CD8-positive, alpha-beta memory T cell (primary cell): ENCODE measurements around the gene SF3B2. TPM values are rescaled to one million over a fixed set of nuclear protein-coding genes. Genes with fewer than 3 reads are reported as not detected.

Source experiments
- CTCF ChIA-PET: fragments of 350-600 bp; sonication (Branson Sonifier 250); formaldehyde crosslinking; loops from one replicate; lab custom pipeline; 2021; ENCODE audit warnings: antibody characterized with exemption; lab: Charles Lee
- POLR2A ChIA-PET: fragments of 350-600 bp; sonication (Branson Sonifier 250); formaldehyde crosslinking; loops from one replicate; lab custom pipeline; 2021; ENCODE audit warnings: antibody characterized with exemption; lab: Charles Lee
- DNase-seq, 5 donors: peaks; one replicate each; pipeline versions ENCODE4 v3.0.0 to v3.0.0-alpha.2; 2020 to 2022; ENCODE audit warnings: mixed read lengths in 1 of 5
- H3K27ac ChIP-seq: one replicate; pipeline ENCODE4 v1.7.0; 2013; ENCODE audit warnings: low read depth, mild to moderate bottlenecking, low read length, moderate library complexity
- H3K27me3 ChIP-seq: 2 replicates; pipeline ENCODE4 v1.7.0; 2013; ENCODE audit warnings: low read length, mild to moderate bottlenecking; ENCODE audit not compliant: insufficient read depth, poor library complexity, severe bottlenecking
- H3K36me3 ChIP-seq: 2 replicates; pipeline ENCODE4 v1.7.0; 2013; ENCODE audit warnings: mild to moderate bottlenecking, low read length, moderate library complexity; ENCODE audit not compliant: insufficient read depth
- H3K4me1 ChIP-seq: 2 replicates; pipeline ENCODE4 v1.7.0; 2013; ENCODE audit warnings: mild to moderate bottlenecking, low read length, moderate library complexity; ENCODE audit not compliant: insufficient read depth
- H3K4me3 ChIP-seq: 2 replicates; pipeline ENCODE4 v1.7.0; 2013; ENCODE audit warnings: mild to moderate bottlenecking, low read length
- H3K9me3 ChIP-seq: 2 replicates; pipeline ENCODE4 v1.7.0; 2013; ENCODE audit warnings: mild to moderate bottlenecking, low read length
- H3K27ac Mint-ChIP-seq, 8 donors: one replicate each; pipeline ENCODE4 v1.8.0; 2020 to 2021; ENCODE audit warnings: mixed read lengths in 8 of 8, mild to moderate bottlenecking in 6 of 8, inconsistent platforms in 3 of 8, moderate library complexity in 3 of 8
- H3K27me3 Mint-ChIP-seq, 2 donors: one replicate each; pipeline ENCODE4 v1.8.0; 2020 to 2021; ENCODE audit warnings: mixed read lengths in 2 of 2, mild to moderate bottlenecking in 1 of 2, moderate library complexity in 1 of 2
- H3K36me3 Mint-ChIP-seq, 3 donors: one replicate each; pipeline ENCODE4 v1.8.0; 2020 to 2021; ENCODE audit warnings: mixed read lengths in 3 of 3, inconsistent platforms in 1 of 3, mild to moderate bottlenecking in 1 of 3
- H3K4me1 Mint-ChIP-seq, 3 donors: one replicate each; pipeline ENCODE4 v1.8.0; 2020 to 2021; ENCODE audit warnings: mixed read lengths in 3 of 3, inconsistent platforms in 1 of 3, mild to moderate bottlenecking in 1 of 3
- H3K4me3 Mint-ChIP-seq, 7 donors: one replicate each; pipeline ENCODE4 v1.8.0; 2020 to 2021; ENCODE audit warnings: mixed read lengths in 7 of 7, mild to moderate bottlenecking in 6 of 7, moderate library complexity in 4 of 7, inconsistent platforms in 2 of 7
- H3K9me3 Mint-ChIP-seq, 5 donors: one replicate each; pipeline ENCODE4 v1.8.0; 2020 to 2022; ENCODE audit warnings: mixed read lengths in 5 of 5, mild to moderate bottlenecking in 3 of 5, moderate library complexity in 2 of 5, inconsistent platforms in 1 of 5
- polyA plus RNA-seq: library from polyadenylated mRNA; unstranded; fragments of 300-500 nt; fragmentation: Illumina TruSeq; gene quantifications from one replicate; pipeline ENCODE4 v1.2.3, GENCODE V29; 2021
- total RNA-seq, 2 experiments: library from RNA; stranded (reverse); gene quantifications; one replicate each; pipeline ENCODE4 v1.2.3, GENCODE V29; 2021

Gene SF3B2
- total and polyA plus RNA-seq, 3 experiments from 2014 or later, result 134 to 274 (median 261) TPM

DNA sequence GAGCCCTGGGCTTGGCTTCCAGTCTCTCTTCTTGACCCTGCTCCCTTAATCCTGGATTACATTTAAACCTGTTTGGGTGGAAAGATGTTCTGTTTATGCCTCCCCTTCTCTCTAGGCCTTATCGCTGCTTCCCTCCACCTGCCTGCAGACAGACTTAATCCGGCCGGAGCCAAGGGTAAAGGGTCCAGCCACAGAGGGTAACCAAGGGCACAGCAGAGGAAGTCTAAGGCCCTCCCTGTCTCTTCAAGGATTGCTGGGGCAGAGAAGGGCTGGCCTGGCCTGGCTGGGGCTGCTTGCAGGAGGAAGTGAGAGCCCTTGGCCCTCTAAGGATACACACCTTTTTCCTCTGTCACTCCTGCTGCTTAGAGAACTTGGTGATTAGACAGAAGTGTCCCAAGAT is 5.3 kb upstream of the SF3B2 start:
- Histone ChIP-seq H3K27me3 (no peaks in the 10 kb centered on the region), H3K27ac (no peak overlapping the region), H3K4me3 (no peak overlapping the region), H3K4me1 (peaks cover 20% of the 10 kb centered on the region), H3K36me3 (no peaks in the 10 kb centered on the region), H3K9me3 (no peaks in the 10 kb centered on the region)
- H3K4me1 Mint-ChIP-seq, result peaks cover 15 to 26% (median 22%) of the 10 kb centered on the region in 3 donors
- H3K9me3 Mint-ChIP-seq, result no peaks in the 10 kb centered on the region
- POLR2A ChIA-PET, result no interaction called here
- H3K4me3 Mint-ChIP-seq, result no peak overlapping the region
- no peaks in the 10 kb centered on the region for H3K36me3 Mint-ChIP-seq
- no peak for DNase-seq
- H3K27ac Mint-ChIP-seq, result no peak overlapping the region
- CTCF ChIA-PET, result interaction anchor here (1.3 to 1.5 kb wide), 3 partner anchors 21 to 24 kb away, joined by 3 to 5 read pairs (median 4); no protein-coding TSS in a partner anchor
- H3K27me3 Mint-ChIP-seq, result peaks cover 4% of the 10 kb centered on the region in 2 donors

DNA sequence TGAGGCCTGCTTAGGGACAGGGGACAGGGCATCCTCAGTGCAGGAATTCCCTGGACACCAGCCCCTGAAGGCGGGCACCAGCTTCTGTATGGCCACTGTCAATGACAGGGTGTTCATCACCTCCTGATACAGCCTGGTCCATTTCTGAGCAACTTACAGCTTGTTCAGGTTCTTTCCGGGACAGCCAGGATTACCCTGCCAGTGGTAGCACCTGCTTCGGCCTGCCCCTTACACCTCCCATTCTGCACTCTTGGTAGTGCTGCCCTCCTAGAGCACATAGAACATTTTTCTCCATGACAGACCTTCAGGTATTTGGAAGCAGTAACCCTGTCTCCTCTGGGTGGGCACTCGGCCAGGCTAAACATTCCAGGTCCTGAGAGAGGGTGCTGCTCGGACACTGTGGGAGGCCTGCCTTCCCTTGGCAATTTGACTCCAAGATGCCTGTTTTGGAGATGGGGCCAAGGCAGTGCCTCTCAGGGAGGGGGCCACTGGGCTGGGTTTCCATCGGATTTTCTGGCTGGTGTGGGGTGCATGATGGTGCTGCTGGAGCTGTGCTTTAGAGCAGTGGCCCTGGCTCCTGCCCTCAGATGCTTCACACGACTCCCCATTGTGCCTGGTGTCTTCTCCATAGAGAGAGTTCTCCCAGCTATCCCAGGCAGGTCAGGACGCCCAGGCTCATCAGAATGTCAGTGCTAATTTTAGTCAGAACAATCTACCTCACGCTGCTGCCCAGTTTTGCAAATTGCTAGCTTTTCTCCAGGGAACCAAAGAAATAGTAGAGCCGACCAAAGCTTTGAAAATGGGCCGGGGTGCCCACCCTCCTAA is 4.4 kb upstream of the SF3B2 start:
- Mint-ChIP-seq H3K27ac (no peak overlapping the region), H3K4me1 (peaks cover 22 to 33% (median 27%) of the 10 kb centered on the region in 3 donors), H3K9me3 (no peaks in the 10 kb centered on the region), H3K27me3 (peaks cover 4 to 6% of the 10 kb centered on the region in 2 donors), H3K36me3 (peaks cover under 1 to 8% (median 2%) of the 10 kb centered on the region in 3 donors), H3K4me3 (no peak overlapping the region)
- Histone ChIP-seq H3K4me3 (no peak overlapping the region), H3K36me3 (no peaks in the 10 kb centered on the region), H3K27me3 (no peaks in the 10 kb centered on the region), H3K9me3 (no peaks in the 10 kb centered on the region), H3K27ac (no peak overlapping the region), H3K4me1 (peaks cover 23% of the 10 kb centered on the region)
- ChIA-PET CTCF (interaction anchor here (1.3 kb wide), 2 partner anchors 20 to 25 kb away, joined by 3 to 4 read pairs; no protein-coding TSS in a partner anchor), POLR2A (no interaction called here)
- DNase-seq, result no peak

DNA sequence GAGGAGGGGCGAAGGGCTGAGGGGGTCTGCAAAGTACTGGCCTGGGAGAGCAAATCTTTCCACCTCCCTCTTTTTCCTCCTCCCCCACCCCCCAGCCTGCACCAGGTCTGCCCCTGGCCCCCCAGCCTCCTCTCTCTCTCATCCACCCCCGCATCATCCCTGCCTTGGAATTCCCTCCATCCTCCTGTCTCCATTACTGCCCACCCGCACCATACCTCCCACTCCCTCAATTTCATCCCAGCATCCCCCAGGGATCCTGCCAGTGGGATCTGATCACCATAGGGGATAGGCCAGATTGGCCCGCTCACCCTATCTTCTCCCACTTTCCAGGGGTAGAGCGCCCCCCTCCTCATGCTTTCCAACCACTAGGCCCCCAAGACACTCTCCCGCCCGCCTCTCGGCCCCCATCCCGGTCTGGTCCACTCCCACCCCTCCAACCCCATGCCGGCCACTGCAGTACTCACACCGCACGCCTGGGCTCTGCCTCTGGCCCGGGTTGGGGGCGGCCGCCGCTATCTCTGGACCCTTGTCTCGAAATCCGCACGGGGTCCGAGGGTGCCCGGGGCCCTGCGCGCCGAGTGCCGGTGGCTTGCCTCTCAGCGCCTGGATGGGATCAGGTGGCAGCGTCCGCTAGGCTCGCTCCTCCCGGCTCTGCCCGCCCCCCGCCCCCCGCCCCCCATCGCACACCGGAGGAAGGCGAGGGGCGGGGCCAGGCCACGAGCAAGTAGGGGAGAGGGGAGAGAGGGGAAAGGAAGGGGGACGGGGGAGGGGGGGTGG is 3.4 kb upstream of the SF3B2 start, which contains the start of gene GAL3ST3:
GAL3ST3 (minus strand) TSS at position 615 of the 777 bp plus-strand sequence. CDS start 3,746 bp downstream, outside the sequence.
- ChIA-PET CTCF (no interaction called here), POLR2A (no interaction called here)
- H3K4me1 Mint-ChIP-seq, result peaks cover 31 to 41% (median 33%) of the 10 kb centered on the region in 3 donors
- Histone ChIP-seq H3K36me3 (no peaks in the 10 kb centered on the region), H3K27me3 (no peaks in the 10 kb centered on the region), H3K4me3 (no peak within 1 kb of the TSS), H3K4me1 (peaks cover 32% of the 10 kb centered on the region), H3K9me3 (no peaks in the 10 kb centered on the region), H3K27ac (no peak within 1 kb of the TSS)
- no peaks in the 10 kb centered on the region for H3K9me3 Mint-ChIP-seq
- DNase-seq, result no peak
- H3K36me3 Mint-ChIP-seq, result peaks cover 2 to 16% (median 6%) of the 10 kb centered on the region in 3 donors
- H3K4me3 Mint-ChIP-seq, result peak within 1 kb of the TSS in 3 of 7 donors; percentile 32 to 54 (median 45)
- peak within 1 kb of the TSS in 1 of 8 donors; percentile 60 for H3K27ac Mint-ChIP-seq
- peaks cover 4 to 6% of the 10 kb centered on the region in 2 donors for H3K27me3 Mint-ChIP-seq

DNA sequence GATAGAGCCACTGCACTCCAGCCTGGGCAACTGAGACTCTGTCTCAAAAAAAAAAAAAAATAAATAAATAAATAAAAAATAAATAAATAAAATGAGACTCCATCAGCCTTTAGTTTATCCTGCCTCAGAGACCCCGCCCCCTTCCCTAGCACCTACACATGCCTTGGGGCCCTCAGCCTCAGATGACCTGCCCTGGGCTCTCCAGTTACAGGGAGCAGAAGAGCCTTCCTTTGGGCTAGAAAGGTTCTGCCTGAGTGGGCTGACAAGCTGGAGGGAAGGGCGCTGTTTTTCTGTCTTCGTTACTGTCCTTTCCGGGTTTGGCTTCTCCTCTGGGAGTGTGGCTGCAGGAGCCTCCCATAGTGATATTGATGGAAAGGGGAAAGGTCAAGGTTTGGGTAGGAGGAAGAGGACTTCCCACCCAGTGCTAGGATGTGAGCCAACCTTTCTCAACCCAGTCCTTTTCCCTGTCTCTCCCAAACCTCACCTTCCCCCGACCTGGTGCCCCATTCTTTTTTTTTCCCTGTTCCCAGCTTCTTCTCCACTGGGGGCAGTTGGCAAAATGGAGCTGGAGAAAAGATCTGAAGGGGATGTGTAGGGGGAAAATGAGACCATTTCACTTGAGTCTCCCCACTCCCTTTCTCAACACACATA is 1.5 kb upstream of the SF3B2 start:
- H3K27me3 Mint-ChIP-seq, result peaks cover 4 to 6% of the 10 kb centered on the region in 2 donors
- no peak for DNase-seq
- POLR2A ChIA-PET, result interaction anchor here (1.4 to 1.8 kb wide), 2 partner anchors 191 to 510 kb away, joined by 3 to 4 read pairs; partner anchors contain the start of gene MUS81

DNA sequence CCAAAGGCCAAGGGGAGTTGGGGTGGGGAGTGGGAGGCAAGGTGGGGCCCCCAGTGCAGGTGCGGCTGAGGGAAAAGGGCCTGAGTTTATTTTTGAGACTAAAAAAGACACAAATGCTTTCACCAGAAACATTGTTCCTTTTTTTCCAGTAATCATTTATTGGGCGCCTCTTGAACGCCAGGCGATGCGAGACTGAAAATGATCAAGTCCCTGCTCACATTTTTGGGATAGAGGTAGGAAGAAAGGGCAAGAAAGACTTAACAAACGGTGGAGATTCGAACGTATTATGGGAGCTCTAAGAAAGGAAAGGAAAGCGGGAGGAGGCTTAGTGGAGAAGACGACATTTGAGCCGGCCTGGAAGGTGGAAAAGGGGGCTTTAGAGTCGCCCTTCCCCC is 796 bp upstream of the SF3B2 start:
- CTCF ChIA-PET, result interaction anchor here (1.3 to 3.6 kb wide), 4 partner anchors 10 to 199 kb away, joined by 3 to 21 read pairs (median 6); no protein-coding TSS in a partner anchor
- no peaks in the 10 kb centered on the region for H3K27me3 ChIP-seq
- peak overlapping the region; percentile 75 to 100 (median 99) for H3K4me3 Mint-ChIP-seq
- H3K4me1 Mint-ChIP-seq, result peaks cover 27 to 38% (median 34%) of the 10 kb centered on the region in 3 donors
- peak overlapping the region in 7 of 8 donors; percentile 90 to 97 (median 96) for H3K27ac Mint-ChIP-seq
- POLR2A ChIA-PET, result interaction anchor here (1.0 to 1.8 kb wide), 3 partner anchors 16 to 511 kb away, joined by 3 to 4 read pairs (median 3); partner anchors contain the start of gene MUS81
- peaks cover 23% of the 10 kb centered on the region for H3K4me1 ChIP-seq
- peaks cover 4 to 6% of the 10 kb centered on the region in 2 donors for H3K27me3 Mint-ChIP-seq
- H3K36me3 ChIP-seq, result peaks cover 19% of the 10 kb centered on the region
- DNase-seq, result no peak
- H3K9me3 Mint-ChIP-seq, result no peaks in the 10 kb centered on the region
- peaks cover 6 to 36% (median 7%) of the 10 kb centered on the region in 3 donors for H3K36me3 Mint-ChIP-seq
- H3K27ac ChIP-seq, result peak overlapping the region; percentile 86
- H3K4me3 ChIP-seq, result peak overlapping the region; percentile 79
- no peaks in the 10 kb centered on the region for H3K9me3 ChIP-seq

More for the DNA sequence above, 1.5 kb upstream of the SF3B2 start:
- Histone ChIP-seq H3K4me3 (no peak overlapping the region), H3K27ac (peak overlapping the region; percentile 86), H3K9me3 (no peaks in the 10 kb centered on the region), H3K4me1 (peaks cover 23% of the 10 kb centered on the region), H3K36me3 (peaks cover 13% of the 10 kb centered on the region), H3K27me3 (no peaks in the 10 kb centered on the region)
- Mint-ChIP-seq H3K4me1 (peaks cover 29 to 39% (median 32%) of the 10 kb centered on the region in 3 donors), H3K4me3 (peak overlapping the region; percentile 48 to 100 (median 98)), H3K9me3 (no peaks in the 10 kb centered on the region), H3K36me3 (peaks cover 6 to 30% (median 6%) of the 10 kb centered on the region in 3 donors), H3K27ac (peak overlapping the region in 7 of 8 donors; percentile 32 to 97 (median 94))
- CTCF ChIA-PET, result interaction anchor here (1.3 to 3.6 kb wide), 4 partner anchors 9 to 198 kb away, joined by 3 to 21 read pairs (median 6); no protein-coding TSS in a partner anchor

GRCh38 chr11:66052664-66052982 is 459 bp downstream of the SF3B2 start:
- Mint-ChIP-seq H3K27me3 (peaks cover 4 to 6% of the 10 kb centered on the region in 2 donors), H3K9me3 (no peaks in the 10 kb centered on the region), H3K4me3 (peak overlapping the region; percentile 98 to 100 (median 99)), H3K4me1 (peaks cover 29 to 38% (median 34%) of the 10 kb centered on the region in 3 donors), H3K27ac (peak overlapping the region; percentile 96 to 99 (median 99)), H3K36me3 (peaks cover 6 to 48% (median 9%) of the 10 kb centered on the region in 3 donors)
- Histone ChIP-seq H3K36me3 (peaks cover 30% of the 10 kb centered on the region), H3K27me3 (no peaks in the 10 kb centered on the region), H3K9me3 (no peaks in the 10 kb centered on the region), H3K4me3 (peak overlapping the region; percentile 79), H3K4me1 (peaks cover 23% of the 10 kb centered on the region), H3K27ac (peak overlapping the region; percentile 86)
- no peak for DNase-seq
- ChIA-PET POLR2A (interaction anchor here (0.7 to 1.8 kb wide), 11 partner anchors 8 to 791 kb away, joined by 3 to 11 read pairs (median 4); partner anchors contain the start of genes FIBP, MUS81 and PACS1), CTCF (interaction anchor here (1.1 to 4.8 kb wide), 9 partner anchors 8 to 164 kb away, joined by 3 to 27 read pairs (median 5); partner anchors contain the start of genes CCDC85B and FIBP)

DNA sequence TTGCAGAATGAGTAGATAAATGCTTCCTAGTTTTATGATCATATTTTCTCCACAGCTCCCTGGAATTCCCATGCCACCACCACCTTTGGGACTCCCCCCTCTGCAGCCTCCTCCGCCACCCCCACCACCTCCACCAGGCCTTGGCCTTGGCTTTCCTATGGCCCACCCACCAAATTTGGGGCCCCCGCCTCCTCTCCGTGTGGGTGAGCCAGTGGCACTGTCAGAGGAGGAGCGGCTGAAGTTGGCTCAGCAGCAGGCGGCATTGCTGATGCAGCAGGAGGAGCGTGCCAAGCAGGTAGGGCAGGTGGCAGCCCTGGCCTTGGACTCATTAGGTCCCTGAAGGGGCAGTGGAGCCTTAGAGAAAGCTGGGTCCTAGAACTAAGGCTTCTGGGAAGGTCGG is 2.9 kb downstream of the SF3B2 start:
- no peaks in the 10 kb centered on the region for H3K9me3 ChIP-seq
- H3K4me3 ChIP-seq, result no peak overlapping the region
- DNase-seq, result no peak
- ChIA-PET POLR2A (interaction anchor here (0.6 kb wide), 1 partner anchor 67 kb away, joined by 3 read pairs; no protein-coding TSS in a partner anchor), CTCF (interaction anchor here (0.8 to 4.8 kb wide), 3 partner anchors 10 to 16 kb away, joined by 3 to 27 read pairs (median 6); no protein-coding TSS in a partner anchor)
- peak overlapping the region in 3 of 8 donors; percentile 14 to 87 (median 77) for H3K27ac Mint-ChIP-seq
- peaks cover 13 to 70% (median 14%) of the 10 kb centered on the region in 3 donors for H3K36me3 Mint-ChIP-seq
- H3K27ac ChIP-seq, result no peak overlapping the region
- H3K4me1 ChIP-seq, result peaks cover 18% of the 10 kb centered on the region
- no peaks in the 10 kb centered on the region for H3K9me3 Mint-ChIP-seq
- peaks cover 51% of the 10 kb centered on the region for H3K36me3 ChIP-seq
- H3K27me3 Mint-ChIP-seq, result peaks cover 0 to 2% of the 10 kb centered on the region in 2 donors
- H3K4me3 Mint-ChIP-seq, result peak overlapping the region in 1 of 7 donors; percentile 93
- H3K27me3 ChIP-seq, result no peaks in the 10 kb centered on the region
- H3K4me1 Mint-ChIP-seq, result peaks cover 30 to 36% (median 34%) of the 10 kb centered on the region in 3 donors
